ENCODE measurements around the gene PNMT. TPM values are rescaled to one million over a fixed set of nuclear protein-coding genes. Genes with fewer than 3 reads are reported as not detected.

Gene PNMT
- polyA plus RNA-seq, 1 of the 3 experiments (the other 2 are of a cell fraction) = 0.07 TPM

GRCh38 chr17:39702901-39703893 is 34.9 kb downstream of the PNMT start:
- WGBS (ENCODE audit: low lambda C conversion rate) = 67% methylated on average over 12 of the region's 12 CpGs
- H3K9me2 ChIP-seq = no peaks in the 10 kb centered on the region
- no peaks in the 10 kb centered on the region for H3K79me2 ChIP-seq (ENCODE audit: insufficient read depth)
- ChIA-PET CTCF (interaction anchor here (1.6 kb wide), 1 partner anchor 27 kb away, joined by 6 read pairs; the partner anchor contains the start of gene MIEN1), POLR2A (no interaction called here)
- no peak for DNase-seq
- no peaks in the 10 kb centered on the region for H4K20me1 ChIP-seq (ENCODE audit: insufficient read depth)
- H3K36me3 ChIP-seq (replicated peaks in 1 of 2; ENCODE audit: control insufficient read depth in 1 of 2, insufficient read depth in 2 of 2, low read length in 1 of 2) = no peaks in the 10 kb centered on the region
- no peaks in the 10 kb centered on the region for H3K27me3 ChIP-seq (ENCODE audit: insufficient read depth)
- H3K4me3 ChIP-seq (ENCODE audit: low read depth in 2 of 2, low read length in 1 of 2) = no peak overlapping the region
- no peak overlapping the region for H2AFZ ChIP-seq (ENCODE audit: low read depth)
- no peak for TF ChIP-seq SIN3A (IDR thresholded peaks at IDR 0.05; ENCODE audit: borderline replicate concordance, low read depth, low read length)
- TF ChIP-seq EZH2phosphoT487 (IDR thresholded peaks at IDR 0.05; ENCODE audit: borderline replicate concordance, low read depth) = no peak
- TF ChIP-seq MAX (IDR thresholded peaks at IDR 0.05; ENCODE audit: low read depth) = no peak
- TF ChIP-seq IRF3 (IDR thresholded peaks at IDR 0.05; ENCODE audit: low read depth, low read length) = no peak
- no peak for TF ChIP-seq USF1 (IDR thresholded peaks at IDR 0.05; ENCODE audit: borderline replicate concordance, low read depth)
- no peak for TF ChIP-seq USF2 (IDR thresholded peaks at IDR 0.05; ENCODE audit: borderline replicate concordance, low read depth, low read length)
- TF ChIP-seq ZBTB33 (IDR thresholded peaks at IDR 0.05; ENCODE audit: borderline replicate concordance, low read depth) = no peak
- no peak for TF ChIP-seq RXRA (IDR thresholded peaks at IDR 0.05; ENCODE audit: borderline replicate concordance, low read depth)
- no peak for TF ChIP-seq TAF1 (IDR thresholded peaks at IDR 0.05; ENCODE audit: borderline replicate concordance, low read depth, low read length)
- no peak for TF ChIP-seq TEAD4 (IDR thresholded peaks at IDR 0.05; ENCODE audit: borderline replicate concordance, insufficient read depth)
- no peak for TF ChIP-seq RCOR1 (IDR thresholded peaks at IDR 0.05; ENCODE audit: low read length)
- TF ChIP-seq CTCF (IDR thresholded peaks at IDR 0.05) = no peak
- TF ChIP-seq RFX5 (IDR thresholded peaks at IDR 0.05; ENCODE audit: low read length) = no peak
- TF ChIP-seq CHD2 (IDR thresholded peaks at IDR 0.05; ENCODE audit: low read length, partially characterized antibody) = no peak
- no peak for TF ChIP-seq JUND (IDR thresholded peaks at IDR 0.05)
- no peak for TF ChIP-seq GATA2 (CRISPR knock-in tag; IDR thresholded peaks at IDR 0.05)
- no peak for TF ChIP-seq REST (IDR thresholded peaks at IDR 0.05; ENCODE audit: low read depth, low read length)
- H3K4me1 ChIP-seq (ENCODE audit: control insufficient read depth in 1 of 2, insufficient read depth in 2 of 2, low read depth in 1 of 2, low read length in 1 of 2) = no peaks in the 10 kb centered on the region
- H3K4me2 ChIP-seq = no peak overlapping the region
- no peak overlapping the region for H3K27ac ChIP-seq (ENCODE audit: low read depth in 2 of 2, low read length in 1 of 2)
- H3F3A ChIP-seq (replicated peaks; ENCODE audit: insufficient read depth) = no peaks in the 10 kb centered on the region
- no peak overlapping the region for H3K9ac ChIP-seq
- no peaks in the 10 kb centered on the region for H3K9me3 ChIP-seq
